Endodermal cell (in vitro differentiated cells): Measurements from ENCODE around the gene PHF23. TPM values are rescaled to one million over a fixed set of nuclear protein-coding genes. Genes with fewer than 3 reads are reported as not detected.

Experiments used
- DNase-seq: peaks from one replicate; pipeline ENCODE4 v3.0.0-alpha.2; 2017
- H3K27ac ChIP-seq: 2 replicates; pipeline ENCODE4 v1.5.1; 2013; ENCODE audit warnings: mild to moderate bottlenecking, low read depth, low read length, moderate library complexity
- H3K27me3 ChIP-seq: 2 replicates; pipeline ENCODE4 v1.6.1; 2013; ENCODE audit warnings: mild to moderate bottlenecking, low read length, moderate library complexity; ENCODE audit not compliant: insufficient read depth, control insufficient read depth, poor library complexity, severe bottlenecking
- H3K36me3 ChIP-seq: 2 replicates; pipeline ENCODE4 v1.7.0; 2013; ENCODE audit warnings: mild to moderate bottlenecking, low read length, moderate library complexity; ENCODE audit not compliant: control insufficient read depth, insufficient read depth
- H3K4me1 ChIP-seq: one replicate; pipeline ENCODE4 v1.7.0; 2013; ENCODE audit warnings: low read length; ENCODE audit not compliant: control insufficient read depth, insufficient read depth
- H3K4me3 ChIP-seq: 2 replicates; pipeline ENCODE4 v1.5.1; 2013; ENCODE audit warnings: mild to moderate bottlenecking, low read length, moderate library complexity
- H3K9ac ChIP-seq: 2 replicates; pipeline ENCODE4 v1.6.1; 2013; ENCODE audit warnings: mild to moderate bottlenecking, low read length, moderate library complexity; ENCODE audit not compliant: poor library complexity, severe bottlenecking; ENCODE audit errors: extremely low read depth
- H3K9me3 ChIP-seq: 2 replicates; pipeline ENCODE4 v1.6.1; 2013; ENCODE audit warnings: mild to moderate bottlenecking, low read length, moderate library complexity; ENCODE audit not compliant: control insufficient read depth
- H3K27ac Mint-ChIP-seq: 2 replicates; pipeline ENCODE4 v1.8.0; 2020; ENCODE audit warnings: mixed read lengths
- H3K27me3 Mint-ChIP-seq: 2 replicates; pipeline ENCODE4 v1.8.0; 2021; ENCODE audit warnings: mild to moderate bottlenecking, mixed read lengths; ENCODE audit not compliant: insufficient read depth
- H3K36me3 Mint-ChIP-seq: 2 replicates; pipeline ENCODE4 v1.8.0; 2020; ENCODE audit warnings: low read depth, mixed read lengths
- H3K4me1 Mint-ChIP-seq: 2 replicates; pipeline ENCODE4 v1.8.0; 2020; ENCODE audit warnings: mixed read lengths
- H3K4me3 Mint-ChIP-seq: 2 replicates; pipeline ENCODE4 v1.8.0; 2020; ENCODE audit warnings: mild to moderate bottlenecking, moderate library complexity, mixed read lengths
- H3K9me3 Mint-ChIP-seq: 2 replicates; pipeline ENCODE4 v1.8.0; 2020; ENCODE audit warnings: mild to moderate bottlenecking, mixed read lengths
- WGBS, 2 experiments: methylation state at CpG; one replicate each; pipeline versions ENCODE4 v1.1.5 to v1.1.7; 2013; ENCODE audit warnings: missing lambda C conversion rate in 2 of 2, mixed read lengths in 1 of 2; ENCODE audit not compliant: insufficient coverage in 1 of 2, insufficient read length in 1 of 2; 5-methylcytosine and 5-hydroxymethylcytosine counted together
- total RNA-seq, 2 donors: library from RNA; stranded (reverse); fragmentation: NEBNext Ultra II Directional in 1 of 2; extraction: Animal tissue kit (Norgen Biotek cat#: 25700) in 1 of 2; gene quantifications; 2 replicates in 1 of 2; 3 replicates in 1 of 2; pipeline ENCODE4 v1.2.1, GENCODE V29; 2021
- TF ChIP-seq, protein P1 (sequence below): fragments of 200-600 bp; sonication (generic); conservative IDR thresholded peaks from 2 replicates; pipeline ENCODE4 v1.5.0; 2021; ENCODE audit warnings: antibody characterized with exemption, mild to moderate bottlenecking

PHF23 gene
- total RNA-seq, 2 donors from 2014 or later, result 67.3 to 71.6 TPM

DNA sequence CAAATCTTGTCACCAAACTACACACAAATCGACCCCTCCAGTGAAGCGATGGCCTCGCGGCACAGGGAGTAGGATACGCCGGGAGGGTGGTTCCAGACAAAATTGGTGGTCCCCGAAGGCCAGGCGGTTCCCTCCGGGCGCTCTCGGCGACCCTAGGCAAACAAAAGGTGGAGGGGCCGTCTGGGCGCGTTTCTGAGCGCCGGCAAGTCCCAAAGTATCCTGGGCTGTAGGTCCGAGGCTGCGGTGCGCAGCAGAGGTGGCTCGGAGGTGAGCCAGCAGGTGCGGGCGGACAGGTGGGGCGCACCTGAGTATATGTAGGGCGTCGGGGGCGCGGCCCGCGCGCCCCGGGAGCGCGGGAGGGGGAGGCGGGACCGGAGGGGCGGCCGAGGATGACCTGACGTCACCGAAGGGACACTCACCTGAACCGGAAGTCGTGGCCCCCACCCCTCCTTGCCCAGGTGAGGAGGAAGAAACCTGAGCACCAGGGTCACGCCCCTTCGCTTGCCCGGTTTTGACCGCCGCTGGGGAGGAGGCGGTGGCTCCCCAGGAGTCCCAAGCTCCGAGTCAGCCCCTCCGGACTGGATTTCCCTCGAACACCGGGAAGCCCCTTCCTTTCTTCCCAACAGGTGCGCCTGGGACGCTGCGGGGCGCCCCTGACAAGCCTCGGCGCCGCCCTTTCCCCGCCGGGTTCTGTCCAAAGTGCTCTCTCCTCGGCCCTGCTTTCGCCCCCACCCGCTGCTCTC is 23.1 kb upstream of the PHF23 start, which contains the start of gene CLDN7:
Gene CLDN7, minus strand, starts transcription at position 287 of the 743 bp plus-strand sequence. CDS start 435 bp downstream, outside the sequence.
- WGBS, 2 experiments, result 4 to 5% methylated on average over 26 to 64 of the region's 64 CpGs

DNA sequence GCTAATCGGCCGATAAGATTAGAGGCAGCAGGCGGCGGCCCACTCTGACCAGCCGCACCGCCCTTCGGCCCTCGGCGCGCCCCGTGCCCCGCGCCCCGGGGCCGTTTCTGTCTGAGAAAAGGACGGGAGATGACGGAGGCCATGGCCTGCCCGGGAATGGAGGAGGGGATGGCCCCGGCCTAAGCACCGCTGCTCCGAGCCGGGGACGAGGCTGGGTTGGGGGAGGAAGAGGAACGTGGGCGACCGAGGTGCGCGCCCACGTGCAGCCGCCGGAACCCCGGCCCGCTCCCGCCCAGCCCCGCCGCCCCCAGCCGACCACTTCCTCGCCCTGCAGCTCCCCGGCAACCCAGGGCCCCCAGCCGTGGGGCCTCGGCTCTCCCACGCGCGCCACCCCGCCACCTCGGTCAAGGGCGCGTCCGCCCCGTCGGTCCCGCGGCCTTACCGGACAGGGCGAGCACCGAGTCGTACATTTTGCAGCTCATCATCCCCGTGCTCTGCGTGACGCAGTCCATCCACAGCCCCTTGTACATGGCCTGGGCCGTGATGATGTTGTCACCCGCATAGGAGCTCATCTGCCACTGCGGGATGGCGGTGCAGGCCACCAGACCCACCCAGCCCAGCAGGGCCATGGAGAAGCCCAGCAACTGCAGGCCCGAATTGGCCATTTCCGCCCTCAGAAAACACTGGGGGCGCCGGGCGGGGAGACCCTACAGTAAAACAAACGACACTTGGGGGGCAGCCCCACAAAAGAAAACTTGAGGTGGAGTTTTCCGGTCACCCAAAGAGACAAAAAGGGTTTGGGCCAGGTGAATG is 22.3 kb upstream of the PHF23 start:
- Histone ChIP-seq H3K27me3 (peaks cover 36% of the 10 kb centered on the region), H3K4me1 (no peaks in the 10 kb centered on the region), H3K4me3 (peak overlapping the region; percentile 73), H3K27ac (no peak overlapping the region), H3K36me3 (peaks cover 17% of the 10 kb centered on the region), H3K9ac (peak overlapping the region; percentile 68), H3K9me3 (no peaks in the 10 kb centered on the region)
- peak; percentile 79 for DNase-seq
- Mint-ChIP-seq H3K4me1 (peaks cover 12% of the 10 kb centered on the region), H3K36me3 (peaks cover 21% of the 10 kb centered on the region), H3K4me3 (peak overlapping the region; percentile 98), H3K9me3 (no peaks in the 10 kb centered on the region), H3K27me3 (no peaks in the 10 kb centered on the region), H3K27ac (peak overlapping the region; percentile 97)
- TF ChIP-seq, protein P1, sequence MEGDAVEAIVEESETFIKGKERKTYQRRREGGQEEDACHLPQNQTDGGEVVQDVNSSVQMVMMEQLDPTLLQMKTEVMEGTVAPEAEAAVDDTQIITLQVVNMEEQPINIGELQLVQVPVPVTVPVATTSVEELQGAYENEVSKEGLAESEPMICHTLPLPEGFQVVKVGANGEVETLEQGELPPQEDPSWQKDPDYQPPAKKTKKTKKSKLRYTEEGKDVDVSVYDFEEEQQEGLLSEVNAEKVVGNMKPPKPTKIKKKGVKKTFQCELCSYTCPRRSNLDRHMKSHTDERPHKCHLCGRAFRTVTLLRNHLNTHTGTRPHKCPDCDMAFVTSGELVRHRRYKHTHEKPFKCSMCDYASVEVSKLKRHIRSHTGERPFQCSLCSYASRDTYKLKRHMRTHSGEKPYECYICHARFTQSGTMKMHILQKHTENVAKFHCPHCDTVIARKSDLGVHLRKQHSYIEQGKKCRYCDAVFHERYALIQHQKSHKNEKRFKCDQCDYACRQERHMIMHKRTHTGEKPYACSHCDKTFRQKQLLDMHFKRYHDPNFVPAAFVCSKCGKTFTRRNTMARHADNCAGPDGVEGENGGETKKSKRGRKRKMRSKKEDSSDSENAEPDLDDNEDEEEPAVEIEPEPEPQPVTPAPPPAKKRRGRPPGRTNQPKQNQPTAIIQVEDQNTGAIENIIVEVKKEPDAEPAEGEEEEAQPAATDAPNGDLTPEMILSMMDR, result no peak
- 10 to 27% methylated on average over 21 to 71 of the region's 71 CpGs for WGBS, 2 experiments

More for the DNA sequence above, 23.1 kb upstream of the PHF23 start, which contains the start of gene CLDN7:
- Mint-ChIP-seq H3K4me3 (peak within 1 kb of the TSS; percentile 98), H3K9me3 (no peaks in the 10 kb centered on the region), H3K4me1 (peaks cover 12% of the 10 kb centered on the region), H3K27me3 (no peaks in the 10 kb centered on the region), H3K27ac (peak within 1 kb of the TSS; percentile 97), H3K36me3 (peaks cover 15% of the 10 kb centered on the region)
- no peak within 1 kb of the TSS for H3K27ac ChIP-seq
- DNase-seq, result peak; percentile 99
- peaks cover 36% of the 10 kb centered on the region for H3K27me3 ChIP-seq
- peak within 1 kb of the TSS; percentile 73 for H3K4me3 ChIP-seq
- H3K36me3 ChIP-seq, result peaks cover 14% of the 10 kb centered on the region
- no peaks in the 10 kb centered on the region for H3K4me1 ChIP-seq
- peak within 1 kb of the TSS; percentile 68 for H3K9ac ChIP-seq
- TF ChIP-seq, protein P1, result peak; percentile 59
- H3K9me3 ChIP-seq, result no peaks in the 10 kb centered on the region

DNA sequence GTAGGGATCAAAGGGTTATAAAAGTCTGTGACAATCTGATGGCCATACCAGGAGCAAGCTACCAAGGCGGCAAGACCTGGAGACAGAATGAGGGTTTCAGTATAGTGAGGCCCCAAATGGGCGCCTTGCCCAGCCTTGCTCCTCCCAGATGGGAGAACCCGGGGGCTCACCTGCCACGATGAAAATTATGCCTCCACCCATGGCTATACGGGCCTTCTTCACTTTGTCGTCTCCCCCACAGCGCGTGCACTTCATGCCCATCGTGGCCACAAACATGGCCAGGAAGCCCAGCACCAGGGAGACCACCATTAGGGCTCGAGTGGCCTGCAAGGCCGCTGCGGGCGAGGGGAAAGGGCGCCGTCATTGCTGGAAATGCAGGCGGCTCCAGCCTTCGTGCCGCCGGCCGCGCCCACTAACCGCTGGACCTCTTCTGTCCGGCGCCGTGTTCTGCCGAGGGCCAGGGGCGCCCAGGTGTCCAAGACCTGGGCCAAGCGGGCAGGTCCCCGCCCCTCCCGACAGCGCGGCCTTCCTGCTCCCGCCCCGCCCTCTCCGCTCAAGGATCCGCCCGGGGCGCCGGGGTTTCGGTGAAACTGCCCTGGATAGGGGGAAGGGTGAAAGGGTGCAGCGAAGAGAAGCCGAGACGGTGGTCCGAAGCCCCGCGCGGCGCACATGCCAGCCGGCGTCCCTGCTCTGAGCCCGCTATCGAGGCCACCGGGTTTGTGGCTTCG is 21.6 kb upstream of the PHF23 start:
- Histone ChIP-seq H3K36me3 (peaks cover 23% of the 10 kb centered on the region), H3K9me3 (no peaks in the 10 kb centered on the region), H3K9ac (peak overlapping the region; percentile 30), H3K4me1 (no peaks in the 10 kb centered on the region), H3K27me3 (peaks cover 36% of the 10 kb centered on the region), H3K27ac (no peak overlapping the region), H3K4me3 (peak overlapping the region; percentile 73)
- Mint-ChIP-seq H3K4me1 (peaks cover 12% of the 10 kb centered on the region), H3K27me3 (no peaks in the 10 kb centered on the region), H3K27ac (peak overlapping the region; percentile 89), H3K4me3 (peak overlapping the region; percentile 98), H3K9me3 (no peaks in the 10 kb centered on the region), H3K36me3 (peaks cover 25% of the 10 kb centered on the region)
- TF ChIP-seq, protein P1, result no peak
- DNase-seq, result peak; percentile 92
- WGBS, 2 experiments, result 13 to 25% methylated on average over 20 to 54 of the region's 54 CpGs
